Measurements from ENCODE around the gene INPP5E.

DNA sequence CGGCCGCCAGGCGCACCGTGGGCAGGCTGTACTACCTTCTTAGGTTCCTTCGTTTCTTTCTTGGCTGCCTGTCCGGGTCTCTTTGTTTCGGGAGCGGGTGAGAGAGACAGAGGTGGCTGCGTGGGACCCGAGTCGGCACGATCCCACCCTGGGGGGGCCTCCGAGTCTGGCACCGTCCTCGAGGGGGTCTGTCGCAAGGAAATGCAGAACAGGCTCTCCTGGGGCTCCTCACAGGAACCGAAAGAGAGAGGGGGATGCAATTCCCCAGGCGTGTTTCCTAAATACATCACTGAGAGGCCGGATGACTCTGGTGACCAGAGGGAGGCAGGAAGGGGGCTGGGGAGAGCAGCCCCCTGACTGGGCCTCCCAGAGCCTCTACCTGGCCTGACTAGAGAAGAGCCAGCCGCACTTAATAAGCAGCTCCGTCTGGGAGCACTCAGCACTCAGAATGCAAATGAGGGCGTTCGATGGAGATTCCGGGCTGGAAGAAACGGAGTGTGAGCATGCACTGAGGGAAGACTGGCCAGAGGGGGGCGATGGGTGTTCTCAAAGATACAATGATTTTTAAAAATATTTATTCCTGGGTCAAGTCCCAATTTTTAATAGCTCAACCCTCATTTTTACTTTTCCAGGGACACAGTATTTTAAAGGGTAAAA lies 11.7 kb upstream of the INPP5E start:
- no peak for TF ChIP-seq POLR2A (IDR thresholded peaks at IDR 0.05)
- TF ChIP-seq, protein P1, sequence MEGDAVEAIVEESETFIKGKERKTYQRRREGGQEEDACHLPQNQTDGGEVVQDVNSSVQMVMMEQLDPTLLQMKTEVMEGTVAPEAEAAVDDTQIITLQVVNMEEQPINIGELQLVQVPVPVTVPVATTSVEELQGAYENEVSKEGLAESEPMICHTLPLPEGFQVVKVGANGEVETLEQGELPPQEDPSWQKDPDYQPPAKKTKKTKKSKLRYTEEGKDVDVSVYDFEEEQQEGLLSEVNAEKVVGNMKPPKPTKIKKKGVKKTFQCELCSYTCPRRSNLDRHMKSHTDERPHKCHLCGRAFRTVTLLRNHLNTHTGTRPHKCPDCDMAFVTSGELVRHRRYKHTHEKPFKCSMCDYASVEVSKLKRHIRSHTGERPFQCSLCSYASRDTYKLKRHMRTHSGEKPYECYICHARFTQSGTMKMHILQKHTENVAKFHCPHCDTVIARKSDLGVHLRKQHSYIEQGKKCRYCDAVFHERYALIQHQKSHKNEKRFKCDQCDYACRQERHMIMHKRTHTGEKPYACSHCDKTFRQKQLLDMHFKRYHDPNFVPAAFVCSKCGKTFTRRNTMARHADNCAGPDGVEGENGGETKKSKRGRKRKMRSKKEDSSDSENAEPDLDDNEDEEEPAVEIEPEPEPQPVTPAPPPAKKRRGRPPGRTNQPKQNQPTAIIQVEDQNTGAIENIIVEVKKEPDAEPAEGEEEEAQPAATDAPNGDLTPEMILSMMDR (IDR thresholded peaks at IDR 0.05) = no peak
